Endodermal cell (in vitro differentiated cells): Measurements from ENCODE around the gene MED13L. TPM values are rescaled to one million over a fixed set of nuclear protein-coding genes. Genes with fewer than 3 reads are reported as not detected.
"Not testable (repeated sequence)": the region's sequence is repeated elsewhere in the genome, so short reads cannot be mapped to it uniquely, and the experiment has no call there.

Source experiments
- DNase-seq: peaks from one replicate; pipeline ENCODE4 v3.0.0-alpha.2; 2017
- H3K27ac ChIP-seq: 2 replicates; pipeline ENCODE4 v1.5.1; 2013; ENCODE audit warnings: mild to moderate bottlenecking, low read depth, low read length, moderate library complexity
- H3K27me3 ChIP-seq: 2 replicates; pipeline ENCODE4 v1.6.1; 2013; ENCODE audit warnings: mild to moderate bottlenecking, low read length, moderate library complexity; ENCODE audit not compliant: insufficient read depth, control insufficient read depth, poor library complexity, severe bottlenecking
- H3K36me3 ChIP-seq: 2 replicates; pipeline ENCODE4 v1.7.0; 2013; ENCODE audit warnings: mild to moderate bottlenecking, low read length, moderate library complexity; ENCODE audit not compliant: control insufficient read depth, insufficient read depth
- H3K4me1 ChIP-seq: one replicate; pipeline ENCODE4 v1.7.0; 2013; ENCODE audit warnings: low read length; ENCODE audit not compliant: control insufficient read depth, insufficient read depth
- H3K4me3 ChIP-seq: 2 replicates; pipeline ENCODE4 v1.5.1; 2013; ENCODE audit warnings: mild to moderate bottlenecking, low read length, moderate library complexity
- H3K9ac ChIP-seq: 2 replicates; pipeline ENCODE4 v1.6.1; 2013; ENCODE audit warnings: mild to moderate bottlenecking, low read length, moderate library complexity; ENCODE audit not compliant: poor library complexity, severe bottlenecking; ENCODE audit errors: extremely low read depth
- H3K9me3 ChIP-seq: 2 replicates; pipeline ENCODE4 v1.6.1; 2013; ENCODE audit warnings: mild to moderate bottlenecking, low read length, moderate library complexity; ENCODE audit not compliant: control insufficient read depth
- H3K27ac Mint-ChIP-seq: 2 replicates; pipeline ENCODE4 v1.8.0; 2020; ENCODE audit warnings: mixed read lengths
- H3K27me3 Mint-ChIP-seq: 2 replicates; pipeline ENCODE4 v1.8.0; 2021; ENCODE audit warnings: mild to moderate bottlenecking, mixed read lengths; ENCODE audit not compliant: insufficient read depth
- H3K36me3 Mint-ChIP-seq: 2 replicates; pipeline ENCODE4 v1.8.0; 2020; ENCODE audit warnings: low read depth, mixed read lengths
- H3K4me1 Mint-ChIP-seq: 2 replicates; pipeline ENCODE4 v1.8.0; 2020; ENCODE audit warnings: mixed read lengths
- H3K4me3 Mint-ChIP-seq: 2 replicates; pipeline ENCODE4 v1.8.0; 2020; ENCODE audit warnings: mild to moderate bottlenecking, moderate library complexity, mixed read lengths
- H3K9me3 Mint-ChIP-seq: 2 replicates; pipeline ENCODE4 v1.8.0; 2020; ENCODE audit warnings: mild to moderate bottlenecking, mixed read lengths
- WGBS, 2 experiments: methylation state at CpG; one replicate each; pipeline versions ENCODE4 v1.1.5 to v1.1.7; 2013; ENCODE audit warnings: missing lambda C conversion rate in 2 of 2, mixed read lengths in 1 of 2; ENCODE audit not compliant: insufficient coverage in 1 of 2, insufficient read length in 1 of 2; 5-methylcytosine and 5-hydroxymethylcytosine counted together
- total RNA-seq, 2 donors: library from RNA; stranded (reverse); fragmentation: NEBNext Ultra II Directional in 1 of 2; extraction: Animal tissue kit (Norgen Biotek cat#: 25700) in 1 of 2; gene quantifications; 2 replicates in 1 of 2; 3 replicates in 1 of 2; pipeline ENCODE4 v1.2.1, GENCODE V29; 2021
- TF ChIP-seq, protein P1 (sequence below): fragments of 200-600 bp; sonication (generic); conservative IDR thresholded peaks from 2 replicates; pipeline ENCODE4 v1.5.0; 2021; ENCODE audit warnings: antibody characterized with exemption, mild to moderate bottlenecking

The MED13L gene
- total RNA-seq, 2 donors from 2014 or later, result 101 to 111 TPM

DNA sequence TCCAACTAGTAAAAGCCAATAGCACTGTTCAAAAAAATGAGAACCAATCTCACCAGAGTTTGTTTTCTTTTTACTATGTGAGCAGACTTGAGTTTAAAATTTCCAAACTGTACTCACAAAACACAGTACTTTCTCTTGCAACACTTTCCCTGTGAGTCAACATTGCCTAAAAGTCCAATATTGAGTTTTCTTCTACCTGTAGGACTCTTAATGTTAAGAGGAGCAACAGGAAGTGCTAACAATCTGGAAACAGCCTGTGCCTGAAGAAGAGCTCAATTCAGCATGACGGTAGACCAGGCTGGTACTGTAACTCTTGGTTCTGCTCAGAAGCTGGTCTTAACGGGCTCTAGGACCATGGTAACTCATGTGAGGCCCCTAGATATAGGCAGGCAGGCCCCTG is 144.3 kb downstream of the MED13L start:
- TF ChIP-seq, protein P1, sequence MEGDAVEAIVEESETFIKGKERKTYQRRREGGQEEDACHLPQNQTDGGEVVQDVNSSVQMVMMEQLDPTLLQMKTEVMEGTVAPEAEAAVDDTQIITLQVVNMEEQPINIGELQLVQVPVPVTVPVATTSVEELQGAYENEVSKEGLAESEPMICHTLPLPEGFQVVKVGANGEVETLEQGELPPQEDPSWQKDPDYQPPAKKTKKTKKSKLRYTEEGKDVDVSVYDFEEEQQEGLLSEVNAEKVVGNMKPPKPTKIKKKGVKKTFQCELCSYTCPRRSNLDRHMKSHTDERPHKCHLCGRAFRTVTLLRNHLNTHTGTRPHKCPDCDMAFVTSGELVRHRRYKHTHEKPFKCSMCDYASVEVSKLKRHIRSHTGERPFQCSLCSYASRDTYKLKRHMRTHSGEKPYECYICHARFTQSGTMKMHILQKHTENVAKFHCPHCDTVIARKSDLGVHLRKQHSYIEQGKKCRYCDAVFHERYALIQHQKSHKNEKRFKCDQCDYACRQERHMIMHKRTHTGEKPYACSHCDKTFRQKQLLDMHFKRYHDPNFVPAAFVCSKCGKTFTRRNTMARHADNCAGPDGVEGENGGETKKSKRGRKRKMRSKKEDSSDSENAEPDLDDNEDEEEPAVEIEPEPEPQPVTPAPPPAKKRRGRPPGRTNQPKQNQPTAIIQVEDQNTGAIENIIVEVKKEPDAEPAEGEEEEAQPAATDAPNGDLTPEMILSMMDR, result no peak
- H3K27ac Mint-ChIP-seq, result no peak overlapping the region

DNA sequence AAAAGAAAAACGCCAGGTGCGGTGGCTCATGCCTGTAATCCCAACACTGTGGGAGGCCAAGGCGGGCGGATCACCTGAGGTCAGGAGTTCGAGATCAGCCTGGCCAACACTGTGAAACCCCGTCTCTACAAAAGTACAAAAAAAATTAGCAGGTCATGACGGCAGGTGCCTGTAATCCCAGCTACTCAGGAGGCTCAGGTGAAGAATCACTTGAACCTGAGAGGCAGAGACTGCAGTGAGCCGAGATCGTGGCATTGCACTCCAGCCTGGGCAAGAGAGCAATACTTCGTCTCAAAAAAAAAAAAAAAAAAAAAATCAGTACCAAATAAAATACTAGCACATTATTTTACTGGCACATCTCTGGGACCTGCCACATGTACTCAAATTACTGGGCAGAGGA is 145.5 kb downstream of the MED13L start:
- H3K9me3 Mint-ChIP-seq, H3K9ac ChIP-seq, H3K27ac Mint-ChIP-seq, H3K27me3 Mint-ChIP-seq, H3K9me3 ChIP-seq, H3K4me1 ChIP-seq, H3K27ac ChIP-seq, DNase-seq, H3K27me3 ChIP-seq, H3K36me3 ChIP-seq, H3K4me3 Mint-ChIP-seq, H3K4me3 ChIP-seq, H3K36me3 Mint-ChIP-seq: not testable (repeated sequence)
- WGBS, 2 experiments, result 91 to 96% methylated on average over 6 to 10 of the region's 10 CpGs
- peaks cover 29% of the 10 kb centered on the region for H3K4me1 Mint-ChIP-seq

More for the DNA sequence above, 144.3 kb downstream of the MED13L start:
- peaks cover 23% of the 10 kb centered on the region for H3K4me1 Mint-ChIP-seq
- H3K4me3 ChIP-seq, result no peak overlapping the region
- H3K27me3 Mint-ChIP-seq, result no peaks in the 10 kb centered on the region
- H3K9ac ChIP-seq, result no peak overlapping the region
- no peaks in the 10 kb centered on the region for H3K9me3 ChIP-seq
- H3K36me3 ChIP-seq, result no peaks in the 10 kb centered on the region
- no peak overlapping the region for H3K4me3 Mint-ChIP-seq
- no peaks in the 10 kb centered on the region for H3K27me3 ChIP-seq
- no peaks in the 10 kb centered on the region for H3K9me3 Mint-ChIP-seq
- H3K36me3 Mint-ChIP-seq, result no peaks in the 10 kb centered on the region
- peaks cover under 1% of the 10 kb centered on the region for H3K4me1 ChIP-seq
- no peak for DNase-seq
- H3K27ac ChIP-seq, result no peak overlapping the region
- 76 to 91% methylated on average over 2 of the region's 2 CpGs for WGBS, 2 experiments

DNA sequence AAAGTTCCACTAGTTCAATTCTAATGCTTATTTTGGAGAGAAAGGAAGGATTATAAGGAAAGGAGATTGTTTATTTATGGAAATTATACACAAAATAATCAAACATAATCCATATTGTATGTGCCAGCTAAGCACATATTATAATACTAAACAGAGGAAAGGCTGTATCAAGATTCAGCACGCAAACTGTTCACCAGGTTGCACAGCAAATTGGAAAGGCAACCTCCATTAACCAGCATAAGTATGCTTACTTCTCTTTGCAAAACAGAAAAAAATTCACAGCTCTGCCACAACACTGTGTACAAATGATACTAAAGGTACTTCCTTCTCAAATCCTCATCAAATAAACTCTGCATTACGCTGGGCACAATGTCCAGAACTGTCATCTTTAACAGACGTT is 146.3 kb downstream of the MED13L start:
- Mint-ChIP-seq H3K4me3 (no peak overlapping the region), H3K9me3 (no peaks in the 10 kb centered on the region), H3K27ac (no peak overlapping the region), H3K36me3 (no peaks in the 10 kb centered on the region), H3K27me3 (no peaks in the 10 kb centered on the region), H3K4me1 (peaks cover 32% of the 10 kb centered on the region)
- no peaks in the 10 kb centered on the region for H3K27me3 ChIP-seq
- TF ChIP-seq, protein P1, result no peak
- WGBS, 2 experiments, result 91% methylated on average over 3 of the region's 3 CpGs; no CpG with 5 or more reads in 1 of the 2 experiments
- no peak overlapping the region for H3K9ac ChIP-seq
- H3K4me1 ChIP-seq, result peaks cover 4% of the 10 kb centered on the region
- no peaks in the 10 kb centered on the region for H3K9me3 ChIP-seq
- no peak overlapping the region for H3K27ac ChIP-seq
- no peak for DNase-seq
- H3K36me3 ChIP-seq, result no peaks in the 10 kb centered on the region
- no peak overlapping the region for H3K4me3 ChIP-seq

DNA sequence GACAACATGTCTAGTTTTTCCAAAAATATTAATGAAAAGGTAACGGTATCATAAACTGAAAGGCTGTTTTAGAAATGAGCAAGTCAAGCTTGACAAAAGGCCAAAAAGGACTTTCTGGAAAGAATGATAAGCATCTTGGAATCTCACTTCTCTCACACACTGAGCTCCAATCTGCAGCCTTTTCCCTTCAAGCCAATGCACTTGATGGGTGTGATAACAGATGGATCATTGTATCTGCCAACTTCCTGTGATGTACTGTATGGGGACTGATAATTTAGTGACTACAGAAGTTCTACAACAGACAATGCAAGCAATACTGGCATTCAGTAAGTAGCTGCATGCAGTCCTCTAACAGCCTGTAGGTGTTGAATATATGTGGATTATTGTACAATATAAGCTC is 147.1 kb downstream of the MED13L start:
- no peaks in the 10 kb centered on the region for H3K27me3 Mint-ChIP-seq
- H3K27me3 ChIP-seq, result no peaks in the 10 kb centered on the region
- no peak overlapping the region for H3K27ac ChIP-seq
- H3K36me3 ChIP-seq, result no peaks in the 10 kb centered on the region
- no peaks in the 10 kb centered on the region for H3K36me3 Mint-ChIP-seq
- H3K27ac Mint-ChIP-seq, result no peak overlapping the region
- no peak for DNase-seq
- H3K4me1 ChIP-seq, result peaks cover 4% of the 10 kb centered on the region
- H3K9ac ChIP-seq, result no peak overlapping the region
- no peak overlapping the region for H3K4me3 Mint-ChIP-seq
- 100% methylated on average over 1 of the region's 1 CpG; no CpG with 5 or more reads in 1 of the 2 experiments for WGBS, 2 experiments
- TF ChIP-seq, protein P1, result no peak
- no peak overlapping the region for H3K4me3 ChIP-seq
- peaks cover 32% of the 10 kb centered on the region for H3K4me1 Mint-ChIP-seq
- H3K9me3 Mint-ChIP-seq, result no peaks in the 10 kb centered on the region
- no peaks in the 10 kb centered on the region for H3K9me3 ChIP-seq
